ENCODE data around the gene ESYT1.

DNA sequence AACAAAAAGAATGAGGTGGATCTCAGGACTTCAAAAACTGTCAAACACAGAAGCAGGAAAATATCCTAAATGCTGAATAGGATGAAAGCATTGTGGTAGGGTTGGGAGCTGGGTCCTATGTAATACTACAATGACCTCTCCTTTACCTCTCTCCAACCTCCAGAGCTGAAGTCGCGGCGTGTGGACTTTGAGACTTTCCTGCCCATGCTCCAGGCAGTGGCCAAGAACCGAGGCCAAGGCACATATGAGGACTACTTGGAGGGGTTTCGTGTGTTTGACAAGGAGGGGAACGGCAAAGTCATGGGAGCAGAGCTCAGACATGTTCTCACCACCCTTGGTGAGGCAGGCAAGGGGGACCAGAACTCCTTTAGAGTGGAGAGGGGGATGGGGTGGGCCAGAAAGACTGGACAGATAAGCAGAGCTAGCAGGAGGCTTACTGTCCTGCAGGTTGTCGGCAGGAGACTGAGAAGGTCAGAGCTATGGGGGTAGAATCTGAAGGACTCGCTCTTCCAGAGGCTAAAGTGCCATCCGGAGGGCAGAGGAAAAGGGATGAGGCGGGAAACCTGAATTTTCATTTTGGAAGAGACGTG, 27.3 kb downstream of the ESYT1 start:
- TF ChIP-seq CTCF (IDR thresholded peaks at IDR 0.05) = no peak
- no peak for TF ChIP-seq POLR2A (IDR thresholded peaks at IDR 0.05)

All from Peyer's patch (tissue), 4 donors.